ENCODE results near the gene OR6P1. TPM values are rescaled to one million over a fixed set of nuclear protein-coding genes. Genes with fewer than 3 reads are reported as not detected.

Gene OR6P1, protein sequence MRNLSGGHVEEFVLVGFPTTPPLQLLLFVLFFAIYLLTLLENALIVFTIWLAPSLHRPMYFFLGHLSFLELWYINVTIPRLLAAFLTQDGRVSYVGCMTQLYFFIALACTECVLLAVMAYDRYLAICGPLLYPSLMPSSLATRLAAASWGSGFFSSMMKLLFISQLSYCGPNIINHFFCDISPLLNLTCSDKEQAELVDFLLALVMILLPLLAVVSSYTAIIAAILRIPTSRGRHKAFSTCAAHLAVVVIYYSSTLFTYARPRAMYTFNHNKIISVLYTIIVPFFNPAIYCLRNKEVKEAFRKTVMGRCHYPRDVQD
- total RNA-seq (2014; rRNA removed; shearing (Covaris generic); ENCODE audit: low replicate concordance): not detected in 2 replicates

GRCh38 chr1:158570480-158570879 lies at the start of gene OR6P1:
TSS of gene OR6P1 (minus strand) at chr1:158570580. CDS start at chr1:158563604, 6,976 bp downstream.
- DNase-seq: no peak
- peaks cover 2% of the 10 kb centered on the region for H3K27me3 ChIP-seq
- H3K36me3 ChIP-seq: no peaks in the 10 kb centered on the region
- no peaks in the 10 kb centered on the region for H3K9me3 ChIP-seq
- no peak within 1 kb of the TSS for H3K4me3 ChIP-seq

GRCh38 chr1:158613764-158614163 lies 43.4 kb upstream of the OR6P1 start:
- H3K36me3 ChIP-seq: no peaks in the 10 kb centered on the region
- no peak overlapping the region for H3K4me3 ChIP-seq
- no peaks in the 10 kb centered on the region for H3K27me3 ChIP-seq
- no peak for DNase-seq
- no peaks in the 10 kb centered on the region for H3K9me3 ChIP-seq

DNA sequence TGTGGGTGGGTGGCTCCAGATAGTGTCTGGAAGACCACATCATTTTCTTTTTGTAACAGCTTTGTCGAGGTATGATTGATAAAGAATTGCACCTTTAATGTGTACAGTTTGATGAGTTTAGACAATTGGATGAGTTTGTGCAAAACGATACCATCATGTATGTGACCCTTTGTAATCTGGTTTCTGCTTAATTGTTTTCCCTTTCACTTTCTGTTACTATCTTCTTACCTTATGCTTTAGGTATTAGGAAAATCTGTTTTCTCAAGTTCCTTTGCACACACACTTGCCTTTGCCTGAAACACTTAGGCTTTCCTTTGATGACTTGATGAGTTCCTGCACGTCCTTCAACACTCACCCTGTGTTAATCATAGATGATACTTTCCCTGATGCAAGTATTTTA lies 41.5 kb upstream of the OR6P1 start:
- Histone ChIP-seq H3K9me3 (no peaks in the 10 kb centered on the region), H3K4me3 (no peak overlapping the region), H3K27me3 (no peaks in the 10 kb centered on the region), H3K36me3 (no peaks in the 10 kb centered on the region)
- no peak for DNase-seq

DNA sequence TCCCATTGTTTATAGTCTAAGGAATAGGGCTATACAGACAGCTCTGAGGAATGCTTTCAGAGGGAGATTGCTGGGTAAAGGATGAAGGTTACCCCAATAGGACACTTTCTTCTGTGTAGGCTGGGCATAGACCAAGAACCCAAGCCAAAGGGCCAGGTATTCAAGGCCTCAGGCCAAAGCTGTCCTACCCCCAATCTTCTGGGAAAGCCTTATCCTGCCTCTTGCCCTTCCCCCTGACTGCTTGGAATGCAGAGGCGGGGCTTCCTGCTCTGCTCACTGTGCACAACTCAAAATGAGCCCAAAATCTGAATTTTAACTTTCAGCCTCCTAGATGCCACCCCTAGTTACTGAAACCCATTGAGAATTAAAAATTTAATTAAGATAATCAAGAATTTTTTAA lies 36.9 kb upstream of the OR6P1 start:
- no peaks in the 10 kb centered on the region for H3K27me3 ChIP-seq

DNA sequence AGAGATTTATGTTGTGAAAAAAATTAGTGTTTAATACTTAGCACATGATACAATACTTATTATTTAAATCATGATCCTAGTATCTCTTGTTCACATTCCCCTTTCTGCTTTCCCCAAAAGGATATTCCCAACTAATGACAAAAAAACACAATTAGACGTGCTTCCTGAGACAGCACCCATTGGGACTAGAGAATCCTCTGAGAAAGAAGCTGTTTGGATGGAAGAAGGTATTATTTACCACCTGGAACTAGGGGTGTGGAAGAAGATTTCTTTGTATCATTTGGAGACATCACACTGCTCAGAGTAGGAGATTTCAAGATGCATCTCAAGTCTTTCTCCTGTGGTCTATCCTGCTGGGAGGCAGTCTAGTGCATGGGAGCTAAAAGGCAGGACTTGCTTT lies 34.6 kb upstream of the OR6P1 start, which contains the start of gene OR10Z1:
OR10Z1 (plus strand) TSS at position 301 of the 400 bp plus-strand sequence. CDS start 1,171 bp downstream, outside the sequence.
- H3K27me3 ChIP-seq: no peaks in the 10 kb centered on the region
- H3K4me3 ChIP-seq: no peak within 1 kb of the TSS
- no peaks in the 10 kb centered on the region for H3K36me3 ChIP-seq
- no peak for DNase-seq
- H3K9me3 ChIP-seq: no peaks in the 10 kb centered on the region

More for the DNA sequence above, 36.9 kb upstream of the OR6P1 start:
- Histone ChIP-seq H3K9me3 (no peaks in the 10 kb centered on the region), H3K4me3 (no peak overlapping the region), H3K36me3 (no peaks in the 10 kb centered on the region)
- no peak for DNase-seq

DNA sequence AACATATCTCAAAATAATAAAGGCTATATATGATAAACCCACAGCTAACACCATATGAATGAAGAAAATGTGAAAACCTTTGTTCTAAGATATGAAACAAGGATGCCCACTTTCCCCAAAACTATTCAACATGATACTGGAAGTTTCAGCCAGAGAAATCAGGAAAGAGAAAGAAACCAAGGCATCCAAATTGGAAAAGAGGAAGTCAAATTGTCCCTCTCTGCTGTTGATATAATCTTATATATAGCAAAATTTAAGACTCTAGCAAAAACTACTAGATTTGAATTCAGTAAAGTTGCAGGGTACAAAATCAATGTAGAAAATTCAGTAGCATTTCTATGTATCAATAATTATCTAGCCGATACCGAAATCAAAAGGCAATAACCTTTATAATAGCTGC lies 30.4 kb upstream of the OR6P1 start:
- Histone ChIP-seq H3K4me3 (no peak overlapping the region), H3K36me3 (no peaks in the 10 kb centered on the region), H3K9me3 (no peaks in the 10 kb centered on the region), H3K27me3 (no peaks in the 10 kb centered on the region)
- no peak for DNase-seq

GRCh38 chr1:158586942-158587341 lies 16.6 kb upstream of the OR6P1 start:
- Histone ChIP-seq H3K27me3 (no peaks in the 10 kb centered on the region), H3K4me3 (no peak overlapping the region), H3K36me3 (no peaks in the 10 kb centered on the region), H3K9me3 (no peaks in the 10 kb centered on the region)
- no peak for DNase-seq

DNA sequence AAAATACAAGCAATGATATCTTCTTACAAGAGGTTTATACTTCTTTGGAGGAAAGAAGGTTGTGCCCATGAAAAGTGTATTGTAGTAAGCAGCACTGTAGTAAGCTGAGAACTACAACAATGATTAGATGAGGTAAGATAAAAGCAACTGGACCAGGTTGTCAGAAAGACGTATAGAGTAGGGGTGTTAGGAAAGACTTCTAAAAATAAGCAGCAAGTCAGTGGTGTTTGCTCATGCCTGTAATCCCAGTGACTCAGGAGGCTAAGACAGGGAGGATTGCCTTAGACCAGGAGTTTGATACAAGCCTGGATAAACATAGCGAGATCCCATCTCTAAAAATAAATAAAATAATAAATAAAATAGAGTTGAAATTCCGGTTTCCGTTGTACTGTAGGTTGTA lies 13.6 kb upstream of the OR6P1 start:
- no peaks in the 10 kb centered on the region for H3K36me3 ChIP-seq
- no peak for DNase-seq
- H3K27me3 ChIP-seq: no peaks in the 10 kb centered on the region
- no peaks in the 10 kb centered on the region for H3K9me3 ChIP-seq
- H3K4me3 ChIP-seq: no peak overlapping the region

GRCh38 chr1:158579733-158580132 lies 9.4 kb upstream of the OR6P1 start, which contains the start of gene OR10X1:
TSS of gene OR10X1 (minus strand) at chr1:158579899. CDS start at chr1:158579899, 0 bp downstream.
- Histone ChIP-seq H3K9me3 (no peaks in the 10 kb centered on the region), H3K4me3 (no peak within 1 kb of the TSS), H3K27me3 (peaks cover 3% of the 10 kb centered on the region; the same call in 1 of the 2 replicates), H3K36me3 (no peaks in the 10 kb centered on the region)
- DNase-seq: no peak

GRCh38 chr1:158577561-158577960 lies 7.2 kb upstream of the OR6P1 start:
- H3K4me3 ChIP-seq: no peak overlapping the region
- DNase-seq: no peak
- H3K36me3 ChIP-seq: no peaks in the 10 kb centered on the region
- peaks cover 3% of the 10 kb centered on the region; the same call in 1 of the 2 replicates for H3K27me3 ChIP-seq
- no peaks in the 10 kb centered on the region for H3K9me3 ChIP-seq

GRCh38 chr1:158572226-158572625 lies 1.8 kb upstream of the OR6P1 start:
- Histone ChIP-seq H3K9me3 (no peaks in the 10 kb centered on the region), H3K27me3 (peaks cover 5% of the 10 kb centered on the region), H3K4me3 (no peak overlapping the region), H3K36me3 (no peaks in the 10 kb centered on the region)
- DNase-seq: no peak

DNA sequence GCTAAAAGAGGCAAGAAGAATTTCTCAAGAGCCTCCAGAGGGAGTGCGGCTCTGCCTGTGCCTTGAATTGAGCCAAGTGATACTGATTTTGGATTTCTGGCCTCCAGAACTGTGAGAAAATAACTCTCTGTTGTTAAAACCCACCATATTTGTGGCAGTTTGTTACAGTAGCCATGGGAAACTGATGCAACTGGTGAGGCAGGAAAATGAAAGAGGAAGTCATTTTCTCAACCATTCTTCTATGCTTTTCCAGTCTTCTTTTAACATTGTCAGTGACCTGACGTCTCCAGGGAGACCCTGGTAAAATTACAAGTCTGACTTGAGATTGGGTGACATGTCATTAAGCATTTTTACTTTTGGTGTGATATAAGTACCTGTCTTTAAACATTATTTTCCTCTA lies 5.8 kb downstream of the OR6P1 start:
- no peak for DNase-seq
- no peaks in the 10 kb centered on the region for H3K36me3 ChIP-seq
- no peak overlapping the region for H3K4me3 ChIP-seq
- no peaks in the 10 kb centered on the region for H3K9me3 ChIP-seq
- no peaks in the 10 kb centered on the region; the same call in 1 of the 2 replicates for H3K27me3 ChIP-seq

GRCh38 chr1:158563853-158564252 lies 6.5 kb downstream of the OR6P1 start:
- DNase-seq: no peak
- Histone ChIP-seq H3K9me3 (no peaks in the 10 kb centered on the region), H3K27me3 (no peaks in the 10 kb centered on the region; the same call in 1 of the 2 replicates), H3K4me3 (no peak overlapping the region), H3K36me3 (no peaks in the 10 kb centered on the region)

GRCh38 chr1:158559696-158560095 lies 10.7 kb downstream of the OR6P1 start:
- Histone ChIP-seq H3K4me3 (no peak overlapping the region), H3K27me3 (no peaks in the 10 kb centered on the region; the same call in 1 of the 2 replicates), H3K36me3 (no peaks in the 10 kb centered on the region), H3K9me3 (no peaks in the 10 kb centered on the region)
- no peak for DNase-seq

DNA sequence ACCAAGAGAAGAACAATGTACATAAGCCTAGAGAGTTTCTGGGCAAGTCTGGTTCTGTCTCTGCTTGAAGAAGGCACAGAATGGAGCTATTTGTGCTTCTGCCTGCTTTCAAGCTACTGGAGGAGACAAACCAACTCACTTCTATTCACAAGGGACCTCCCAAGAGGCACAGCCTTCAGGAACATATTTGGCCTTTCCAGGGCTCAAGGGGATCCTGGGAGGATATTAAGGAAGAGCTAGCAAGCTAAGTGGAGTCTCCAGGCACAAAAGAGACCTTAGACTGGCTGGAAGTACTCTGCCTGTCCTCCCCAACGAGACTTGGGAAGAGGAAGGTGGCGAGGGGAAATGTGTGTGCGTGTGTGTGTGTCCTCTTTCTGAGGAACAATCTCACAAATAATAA lies 16.0 kb downstream of the OR6P1 start, which contains the start of gene OR6Y1:
OR6Y1 (minus strand) TSS at position 54 of the 400 bp plus-strand sequence. CDS start 6,300 bp downstream, outside the sequence.
- Histone ChIP-seq H3K4me3 (no peak within 1 kb of the TSS), H3K36me3 (no peaks in the 10 kb centered on the region), H3K27me3 (no peaks in the 10 kb centered on the region), H3K9me3 (no peaks in the 10 kb centered on the region)
- DNase-seq: no peak

GRCh38 chr1:158552296-158552695 lies 18.1 kb downstream of the OR6P1 start:
- DNase-seq: no peak
- H3K4me3 ChIP-seq: no peak overlapping the region
- H3K27me3 ChIP-seq: no peaks in the 10 kb centered on the region
- H3K36me3 ChIP-seq: no peaks in the 10 kb centered on the region
- no peaks in the 10 kb centered on the region for H3K9me3 ChIP-seq

DNA sequence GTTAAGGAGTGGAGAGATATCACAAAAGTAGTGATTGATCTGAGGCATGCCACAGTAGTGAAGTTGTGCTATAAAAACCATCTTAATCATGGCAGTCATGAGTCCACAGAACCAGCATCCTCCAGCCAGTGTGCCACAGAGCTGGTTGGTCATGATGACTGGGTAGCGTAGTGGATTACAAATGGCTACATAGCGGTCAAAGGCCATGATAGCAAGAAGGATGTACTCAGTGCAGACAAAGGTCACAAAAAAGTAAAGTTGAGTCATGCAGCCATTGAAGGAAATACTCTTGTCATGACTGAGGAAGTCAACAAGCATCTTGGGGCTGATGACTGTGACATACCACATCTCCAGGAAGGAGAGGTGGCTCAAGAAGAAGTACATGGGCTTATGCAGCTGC lies 22.8 kb downstream of the OR6P1 start:
- DNase-seq: no peak
- Histone ChIP-seq H3K4me3 (no peak overlapping the region), H3K36me3 (no peaks in the 10 kb centered on the region), H3K9me3 (no peaks in the 10 kb centered on the region), H3K27me3 (no peaks in the 10 kb centered on the region)

DNA sequence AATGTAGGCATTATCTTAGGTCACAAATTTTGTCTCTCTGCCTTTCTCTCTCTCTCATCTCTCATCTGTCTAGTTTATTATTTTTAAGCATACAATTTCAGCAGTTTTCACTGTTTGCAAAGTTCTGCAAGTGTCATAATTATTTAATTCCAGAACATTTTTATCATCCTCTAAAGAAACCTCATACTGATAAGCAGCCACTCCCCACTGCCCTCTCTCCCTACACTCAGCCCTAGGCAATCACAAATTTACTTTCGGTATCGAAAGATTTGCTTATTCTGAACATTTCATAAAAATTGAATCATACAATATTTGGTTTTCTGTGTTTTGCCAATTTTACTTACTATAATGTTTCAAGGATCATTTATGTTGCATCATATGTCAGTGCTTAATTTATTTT lies 32.8 kb downstream of the OR6P1 start:
- no peaks in the 10 kb centered on the region for H3K9me3 ChIP-seq

More for the DNA sequence above, 32.8 kb downstream of the OR6P1 start:
- Histone ChIP-seq H3K4me3 (peak overlapping the region; percentile 30), H3K36me3 (no peaks in the 10 kb centered on the region), H3K27me3 (no peaks in the 10 kb centered on the region)
- no peak for DNase-seq
